ENCODE results near the gene CYB5R3. TPM values are rescaled to one million over a fixed set of nuclear protein-coding genes. Genes with fewer than 3 reads are reported as not detected.
"Not testable (repeated sequence)": the region's sequence is repeated elsewhere in the genome, so short reads cannot be mapped to it uniquely, and the experiment has no call there.

Gene CYB5R3
- total and polyA plus RNA-seq, 2 experiments from 2014 or later, result 378 to 907 TPM

GRCh38 chr22:42581762-42582716, 67.2 kb downstream of the CYB5R3 start:
- Histone ChIP-seq H3K27ac (no peak overlapping the region), H3K9ac (peak overlapping the region; percentile 86), H3F3A (ENCODE audit: insufficient read depth) (peaks cover 17% of the 10 kb centered on the region; the same call in 1 of the 2 replicates), H3K27me3 (replicated peaks; ENCODE audit: insufficient read depth) (no peaks in the 10 kb centered on the region), H3K4me3 (peak overlapping the region; percentile 82), H4K20me1 (ENCODE audit: insufficient read depth) (no peaks in the 10 kb centered on the region), H3K79me2 (ENCODE audit: insufficient read depth) (peaks cover 18% of the 10 kb centered on the region), H2AFZ (peak overlapping the region; percentile 68), H3K9me2 (ENCODE audit: insufficient read depth) (no peaks in the 10 kb centered on the region), H3K36me3 (ENCODE audit: low read depth) (peaks cover 16% of the 10 kb centered on the region), H3K9me3 (ENCODE audit: low read depth) (no peaks in the 10 kb centered on the region), H3K4me1 (ENCODE audit: insufficient read depth) (0 out of 2 replicates have a peak, but pooled peaks cover 3% of the 10 kb centered on the region), H3K4me2 (ENCODE audit: unreplicated experiment) (peak overlapping the region; percentile 71)
- DNase-seq, result peak; percentile 89
- TF ChIP-seq EZH2 (IDR thresholded peaks at IDR 0.05; ENCODE audit: insufficient read depth, poor library complexity, severe bottlenecking) (no peak), EZH2phosphoT487 (IDR thresholded peaks at IDR 0.05; ENCODE audit: insufficient read depth, low read depth) (no peak)
- 6 to 14% methylated on average over 25 to 57 of the region's 64 CpGs for WGBS, 2 experiments (ENCODE audit: low coverage in 1 of 2, low lambda C conversion rate in 2 of 2, missing lambda C conversion rate in 2 of 2)
- in situ Hi-C loops (cut with MboI), result no loop called here

- DNase-seq; H3K9me2 ChIP-seq (ENCODE audit: insufficient read depth); H3K27me3 ChIP-seq (replicated peaks; ENCODE audit: insufficient read depth); H4K20me1 ChIP-seq (ENCODE audit: insufficient read depth); H3K36me3 ChIP-seq (ENCODE audit: low read depth); H3K27ac ChIP-seq; H3K4me1 ChIP-seq (ENCODE audit: insufficient read depth); H3K9me3 ChIP-seq (ENCODE audit: low read depth); in situ Hi-C loops (cut with MboI): not testable (repeated sequence)
- peak overlapping the region; percentile 86 for H3K9ac ChIP-seq
- H2AFZ ChIP-seq, result peak overlapping the region; percentile 68
- WGBS, 2 experiments (ENCODE audit: low coverage in 1 of 2, low lambda C conversion rate in 2 of 2, missing lambda C conversion rate in 2 of 2), result 2% methylated on average over 11 to 13 of the region's 22 CpGs
- peaks cover 17% of the 10 kb centered on the region; the same call in 1 of the 2 replicates for H3F3A ChIP-seq (ENCODE audit: insufficient read depth)
- peaks cover 18% of the 10 kb centered on the region for H3K79me2 ChIP-seq (ENCODE audit: insufficient read depth)
- peak overlapping the region; percentile 82 for H3K4me3 ChIP-seq
- peak overlapping the region; percentile 72 for H3K4me2 ChIP-seq (ENCODE audit: unreplicated experiment)
Measured at GRCh38 chr22:42581194-42581761, 67.9 kb downstream of the CYB5R3 start.

GRCh38 chr22:42580040-42580439, 69.2 kb downstream of the CYB5R3 start:
- H3K4me2 ChIP-seq (ENCODE audit: unreplicated experiment); H3K9ac ChIP-seq; H3K27me3 ChIP-seq (replicated peaks; ENCODE audit: insufficient read depth); H3K36me3 ChIP-seq (ENCODE audit: low read depth); H3K9me2 ChIP-seq (ENCODE audit: insufficient read depth); H2AFZ ChIP-seq; H4K20me1 ChIP-seq (ENCODE audit: insufficient read depth); H3K27ac ChIP-seq; H3K4me1 ChIP-seq (ENCODE audit: insufficient read depth); DNase-seq; in situ Hi-C loops (cut with MboI); H3K9me3 ChIP-seq (ENCODE audit: low read depth); H3K4me3 ChIP-seq: not testable (repeated sequence)
- H3K79me2 ChIP-seq (ENCODE audit: insufficient read depth), result peaks cover 18% of the 10 kb centered on the region
- 92 to 93% methylated on average over 3 of the region's 4 CpGs for WGBS, 2 experiments (ENCODE audit: low coverage in 1 of 2, low lambda C conversion rate in 2 of 2, missing lambda C conversion rate in 2 of 2)
- peaks cover 17% of the 10 kb centered on the region; the same call in 1 of the 2 replicates for H3F3A ChIP-seq (ENCODE audit: insufficient read depth)

- no peak overlapping the region for H3K27ac ChIP-seq
Measured at GRCh38 chr22:42577623-42578240, 71.5 kb downstream of the CYB5R3 start.

GRCh38 chr22:42577141-42577540, 72.1 kb downstream of the CYB5R3 start:
- H3K36me3 ChIP-seq (ENCODE audit: low read depth); in situ Hi-C loops (cut with MboI); H3K9me2 ChIP-seq (ENCODE audit: insufficient read depth); H3K4me3 ChIP-seq; DNase-seq; H3F3A ChIP-seq (ENCODE audit: insufficient read depth); H3K9ac ChIP-seq; H2AFZ ChIP-seq; H3K9me3 ChIP-seq (ENCODE audit: low read depth); H4K20me1 ChIP-seq (ENCODE audit: insufficient read depth); H3K27me3 ChIP-seq (replicated peaks; ENCODE audit: insufficient read depth); H3K27ac ChIP-seq; H3K4me1 ChIP-seq (ENCODE audit: insufficient read depth); H3K4me2 ChIP-seq (ENCODE audit: unreplicated experiment): not testable (repeated sequence)
- 94 to 97% methylated on average over 9 of the region's 9 CpGs for WGBS, 2 experiments (ENCODE audit: low coverage in 1 of 2, low lambda C conversion rate in 2 of 2, missing lambda C conversion rate in 2 of 2)
- H3K79me2 ChIP-seq (ENCODE audit: insufficient read depth), result peaks cover 17% of the 10 kb centered on the region

More at GRCh38 chr22:42577623-42578240, 71.5 kb downstream of the CYB5R3 start:
- H3K27me3 ChIP-seq (replicated peaks; ENCODE audit: insufficient read depth), result no peaks in the 10 kb centered on the region
- no peak overlapping the region for H2AFZ ChIP-seq
- no peaks in the 10 kb centered on the region for H4K20me1 ChIP-seq (ENCODE audit: insufficient read depth)
- H3K9me2 ChIP-seq (ENCODE audit: insufficient read depth), result no peaks in the 10 kb centered on the region
- no peak overlapping the region for H3K4me3 ChIP-seq
- in situ Hi-C loops (cut with MboI), result no loop called here
- 89 to 90% methylated on average over 14 to 15 of the region's 15 CpGs for whole genome bisulfite sequencing, 2 experiments (ENCODE audit: low coverage in 1 of 2, low lambda C conversion rate in 2 of 2, missing lambda C conversion rate in 2 of 2)
- DNase-seq, result no peak
- H3F3A ChIP-seq (ENCODE audit: insufficient read depth), result 0 out of 2 replicates have a peak, but pooled peaks cover 4% of the 10 kb centered on the region
- H3K9ac ChIP-seq, result no peak overlapping the region
- H3K4me1 ChIP-seq (ENCODE audit: insufficient read depth), result 0 out of 2 replicates have a peak, but pooled peaks cover 3% of the 10 kb centered on the region
- H3K79me2 ChIP-seq (ENCODE audit: insufficient read depth), result peaks cover 18% of the 10 kb centered on the region
- H3K9me3 ChIP-seq (ENCODE audit: low read depth), result no peaks in the 10 kb centered on the region
- H3K36me3 ChIP-seq (ENCODE audit: low read depth), result no peaks in the 10 kb centered on the region; the same call in 1 of the 2 replicates
- TF ChIP-seq EZH2 (IDR thresholded peaks at IDR 0.05; ENCODE audit: insufficient read depth, poor library complexity, severe bottlenecking) (no peak), EZH2phosphoT487 (IDR thresholded peaks at IDR 0.05; ENCODE audit: insufficient read depth, low read depth) (no peak)
- no peak overlapping the region for H3K4me2 ChIP-seq (ENCODE audit: unreplicated experiment)

- H3K9me3 ChIP-seq (ENCODE audit: low read depth); H3K27ac ChIP-seq; H3K36me3 ChIP-seq (ENCODE audit: low read depth); H3K9ac ChIP-seq; H3F3A ChIP-seq (ENCODE audit: insufficient read depth); DNase-seq; H4K20me1 ChIP-seq (ENCODE audit: insufficient read depth); H3K4me1 ChIP-seq (ENCODE audit: insufficient read depth); H2AFZ ChIP-seq; in situ Hi-C loops (cut with MboI); H3K79me2 ChIP-seq (ENCODE audit: insufficient read depth); H3K4me2 ChIP-seq (ENCODE audit: unreplicated experiment); H3K9me2 ChIP-seq (ENCODE audit: insufficient read depth); H3K4me3 ChIP-seq; H3K27me3 ChIP-seq (replicated peaks; ENCODE audit: insufficient read depth): not testable (repeated sequence)
- 90 to 92% methylated on average over 11 to 29 of the region's 30 CpGs for WGBS, 2 experiments (ENCODE audit: low coverage in 1 of 2, low lambda C conversion rate in 2 of 2, missing lambda C conversion rate in 2 of 2)
Measured at GRCh38 chr22:42575996-42576574, 73.1 kb downstream of the CYB5R3 start.
